Liver (tissue), 9 donors: ENCODE results near the gene EGFR. TPM values are rescaled to one million over a fixed set of nuclear protein-coding genes. Genes with fewer than 3 reads are reported as not detected.

Source experiments
- DNase-seq: peaks from one replicate; pipeline ENCODE4 v3.0.0-alpha.2; 2017; ENCODE audit warnings: low spot score
- H3K27ac ChIP-seq, 2 donors: one replicate each; pipeline ENCODE4 v1.7.0; 2013; ENCODE audit warnings: inconsistent platforms in 2 of 2, low read length in 2 of 2, control low read depth in 1 of 2, low read depth in 1 of 2, mild to moderate bottlenecking in 1 of 2
- H3K27me3 ChIP-seq, 4 donors: one replicate each; pipeline versions ENCODE4 v1.6.1 to v1.7.0; 2013; ENCODE audit warnings: low read length in 3 of 4, inconsistent platforms in 1 of 4, mild to moderate bottlenecking in 1 of 4, moderate library complexity in 1 of 4; ENCODE audit not compliant: control insufficient read depth in 4 of 4, insufficient read depth in 4 of 4
- H3K36me3 ChIP-seq, 4 donors: one replicate each; pipeline versions ENCODE4 v1.6.1 to v1.7.0; 2013; ENCODE audit warnings: low read length in 3 of 4, mild to moderate bottlenecking in 3 of 4, low read depth in 1 of 4, moderate library complexity in 1 of 4; ENCODE audit not compliant: control insufficient read depth in 4 of 4, insufficient read depth in 3 of 4
- H3K4me1 ChIP-seq, 4 donors: one replicate each; pipeline versions ENCODE4 v1.6.1 to v1.7.0; 2013; ENCODE audit warnings: low read length in 3 of 4, mild to moderate bottlenecking in 3 of 4, moderate library complexity in 1 of 4; ENCODE audit not compliant: control insufficient read depth in 4 of 4, insufficient read depth in 4 of 4
- H3K4me3 ChIP-seq, 3 donors: one replicate each; pipeline versions ENCODE4 v1.6.1 to v1.7.0; 2013; ENCODE audit warnings: low read length in 3 of 3, control low read depth in 1 of 3, low read depth in 1 of 3, mild to moderate bottlenecking in 1 of 3
- H3K9ac ChIP-seq, 2 donors: one replicate each; pipeline ENCODE4 v1.7.0; 2013; ENCODE audit warnings: low read length in 2 of 2, mild to moderate bottlenecking in 2 of 2, moderate library complexity in 2 of 2, control low read depth in 1 of 2, low read depth in 1 of 2
- H3K9me3 ChIP-seq, 4 donors: one replicate each; pipeline versions ENCODE4 v1.6.1 to v1.7.0; 2013; ENCODE audit warnings: low read length in 3 of 4; ENCODE audit not compliant: control insufficient read depth in 4 of 4
- ATF3 ChIP-seq: IDR thresholded peaks from 2 replicates; pipeline ENCODE4 v1.6.1; 2016; ENCODE audit warnings: antibody characterized with exemption
- CTCF ChIP-seq: fragments of 150-350 bp; IDR thresholded peaks from 2 replicates; pipeline ENCODE4 v1.5.1; 2017; ENCODE audit warnings: improper control_type of control experiment, low read depth, low read length; ENCODE audit not compliant: missing input control
- EGR1 ChIP-seq, 2 donors: IDR thresholded peaks; 2 replicates each; pipeline ENCODE4 v1.6.1; 2016 to 2018; ENCODE audit warnings: antibody characterized with exemption in 2 of 2, low read depth in 2 of 2
- FOXA1 ChIP-seq: IDR thresholded peaks from 2 replicates; pipeline ENCODE4 v1.6.1; 2016; ENCODE audit warnings: antibody characterized with exemption
- FOXA2 ChIP-seq: IDR thresholded peaks from 2 replicates; pipeline ENCODE4 v1.6.1; 2016; ENCODE audit warnings: antibody characterized with exemption
- GABPA ChIP-seq, 2 donors: IDR thresholded peaks in 1 of 2; conservative IDR thresholded peaks in 1 of 2; 2 replicates each; pipeline ENCODE4 v1.6.1; 2016; ENCODE audit warnings: antibody characterized with exemption in 2 of 2, mild to moderate bottlenecking in 1 of 2, moderate library complexity in 1 of 2
- HNF4A ChIP-seq, 2 donors: conservative IDR thresholded peaks; 2 replicates each; pipeline ENCODE4 v1.6.1; 2016; ENCODE audit warnings: antibody characterized with exemption in 2 of 2, mild to moderate bottlenecking in 2 of 2
- JUND ChIP-seq, 2 donors: IDR thresholded peaks; 2 replicates each; pipeline ENCODE4 v1.6.1; 2016; ENCODE audit warnings: antibody characterized with exemption in 2 of 2
- MAX ChIP-seq: IDR thresholded peaks from 2 replicates; pipeline ENCODE4 v1.6.1; 2016; ENCODE audit warnings: antibody characterized with exemption
- NR2F2 ChIP-seq: IDR thresholded peaks from 2 replicates; pipeline ENCODE4 v1.6.1; 2016; ENCODE audit warnings: antibody characterized with exemption
- RAD21 ChIP-seq, 2 donors: IDR thresholded peaks; 2 replicates each; pipeline ENCODE4 v1.6.1; 2016; ENCODE audit warnings: antibody characterized with exemption in 2 of 2, mild to moderate bottlenecking in 2 of 2
- REST ChIP-seq: IDR thresholded peaks from 2 replicates; pipeline ENCODE4 v1.6.1; 2016; ENCODE audit warnings: antibody characterized with exemption, mild to moderate bottlenecking
- RXRA ChIP-seq, 2 donors: IDR thresholded peaks; 2 replicates each; pipeline ENCODE4 v1.6.1; 2017 to 2018; ENCODE audit warnings: antibody characterized with exemption in 2 of 2, mild to moderate bottlenecking in 1 of 2
- SP1 ChIP-seq: IDR thresholded peaks from 2 replicates; pipeline ENCODE4 v1.6.1; 2018; ENCODE audit warnings: antibody characterized with exemption, mild to moderate bottlenecking
- TAF1 ChIP-seq: conservative IDR thresholded peaks from 2 replicates; pipeline ENCODE4 v1.6.1; 2016; ENCODE audit warnings: antibody characterized with exemption, mild to moderate bottlenecking
- YY1 ChIP-seq: IDR thresholded peaks from 2 replicates; pipeline ENCODE4 v1.6.1; 2016; ENCODE audit warnings: antibody characterized with exemption, mild to moderate bottlenecking
- ZBTB33 ChIP-seq: IDR thresholded peaks from 2 replicates; pipeline ENCODE4 v1.6.1; 2016; ENCODE audit warnings: antibody characterized with exemption
- WGBS: extraction: QIAGEN DNeasy Blood & Tissue Kit; methylation state at CpG from one replicate; pipeline ENCODE4 v1.1.7; 2013; 5-methylcytosine and 5-hydroxymethylcytosine counted together
- polyA plus RNA-seq, 2 donors: library from polyadenylated mRNA; stranded (reverse) in 1 of 2; unstranded in 1 of 2; fragments of 200-250 nt in 1 of 2; fragments of >200 nt in 1 of 2; fragmentation: Nextera tagmentation in 1 of 2; extraction: Ambion mirVana in 1 of 2; gene quantifications; one replicate each; pipeline versions ENCODE4 v1.2.1 to v1.2.3, GENCODE V29; 2013 to 2015
- total RNA-seq, 2 donors: library from RNA; depleted of rRNA; stranded (reverse); fragments of >200 nt; gene quantifications; one replicate each; pipeline ENCODE4 v1.2.3, GENCODE V29; 2014
- donor health status: healthy.
- donor health status: healthy.
- donor health status: healthy.
- donor health status: healthy.
- donor health status: healthy.

The EGFR gene
- total and polyA plus RNA-seq, 4 donors: 22.6 to 37.0 (median 27.7) TPM

GRCh38 chr7:55183897-55184296 is 165.1 kb downstream of the EGFR start:
- Histone ChIP-seq H3K9me3 (no peaks in the 10 kb centered on the region), H3K4me1 (peaks cover 0 to 31% (median 17%) of the 10 kb centered on the region in 4 donors), H3K27ac (no peak overlapping the region), H3K4me3 (no peak overlapping the region), H3K9ac (no peak overlapping the region), H3K36me3 (peaks cover 17 to 43% (median 31%) of the 10 kb centered on the region in 4 donors), H3K27me3 (no peaks in the 10 kb centered on the region)
- WGBS: 83% methylated on average over 15 of the region's 15 CpGs
- no peak for TF ChIP-seq JUND (IDR thresholded peaks at IDR 0.05)
- DNase-seq: no peak

- Histone ChIP-seq H3K27ac (no peak overlapping the region), H3K9me3 (no peaks in the 10 kb centered on the region), H3K4me1 (peaks cover 0 to 23% (median 13%) of the 10 kb centered on the region in 4 donors), H3K36me3 (peaks cover 17 to 47% (median 31%) of the 10 kb centered on the region in 4 donors), H3K9ac (no peak overlapping the region), H3K4me3 (no peak overlapping the region), H3K27me3 (no peaks in the 10 kb centered on the region)
- 83% methylated on average over 8 of the region's 8 CpGs for WGBS
- no peak for DNase-seq
- TF ChIP-seq REST (no peak), RXRA (IDR thresholded peaks at IDR 0.05) (no peak), NR2F2 (no peak), MAX (no peak), ATF3 (no peak), FOXA1 (no peak), YY1 (no peak), FOXA2 (no peak), JUND (IDR thresholded peaks at IDR 0.05) (no peak), SP1 (no peak), GABPA (IDR thresholded peaks at IDR 0.05 in 1 of 2, conservative IDR thresholded peaks at IDR 0.05 in 1 of 2) (no peak), RAD21 (IDR thresholded peaks at IDR 0.05) (no peak), HNF4A (conservative IDR thresholded peaks at IDR 0.05) (no peak), ZBTB33 (no peak), CTCF (no peak), TAF1 (no peak), EGR1 (IDR thresholded peaks at IDR 0.05; ENCODE audit: low read depth in 2 of 2) (no peak)
These were observed 166.5 kb downstream of the EGFR start for GRCh38 chr7:55185321-55185802.
